Type B pancreatic cell (in vitro differentiated cells): Measurements from ENCODE around the gene KCNT1. TPM values are rescaled to one million over a fixed set of nuclear protein-coding genes. Genes with fewer than 3 reads are reported as not detected.

Source experiments
- DNase-seq: peaks from one replicate; pipeline ENCODE4 v3.0.0; 2021; ENCODE audit warnings: mixed read lengths; ENCODE audit not compliant: unreplicated experiment; ENCODE audit errors: extremely low spot score
- H3K27ac Mint-ChIP-seq: 2 replicates; pipeline ENCODE4 v1.8.0; 2021; ENCODE audit warnings: mild to moderate bottlenecking, mixed read lengths
- H3K27me3 Mint-ChIP-seq: 2 replicates; pipeline ENCODE4 v1.8.0; 2021; ENCODE audit warnings: mixed read lengths
- H3K36me3 Mint-ChIP-seq: 2 replicates; pipeline ENCODE4 v1.8.0; 2021; ENCODE audit warnings: mixed read lengths
- H3K4me1 Mint-ChIP-seq: one replicate; pipeline ENCODE4 v1.8.0; 2021; ENCODE audit warnings: mixed read lengths; ENCODE audit not compliant: unreplicated experiment
- H3K4me3 Mint-ChIP-seq: 2 replicates; pipeline ENCODE4 v1.8.0; 2021; ENCODE audit warnings: mild to moderate bottlenecking, mixed read lengths
- H3K9me3 Mint-ChIP-seq: 2 replicates; pipeline ENCODE4 v1.8.0; 2021; ENCODE audit warnings: mixed read lengths
- CTCF ChIP-seq: fragments of 200-600 bp; sonication (generic); conservative IDR thresholded peaks from 2 replicates; pipeline ENCODE4 v1.5.0; 2021; ENCODE audit warnings: antibody characterized with exemption, mild to moderate bottlenecking
- total RNA-seq: library from RNA; stranded (reverse); gene quantifications from 2 replicates; pipeline ENCODE4 v1.2.1, GENCODE V29; 2021; ENCODE audit warnings: low replicate concordance

KCNT1 gene
- total RNA-seq, 1 donor from 2014 or later = not detected

- Mint-ChIP-seq H3K27me3 (no peaks in the 10 kb centered on the region), H3K9me3 (no peaks in the 10 kb centered on the region), H3K4me3 (no peak overlapping the region), H3K4me1 (no peaks in the 10 kb centered on the region), H3K36me3 (no peaks in the 10 kb centered on the region), H3K27ac (no peak overlapping the region)
- DNase-seq = no peak
- TF ChIP-seq CTCF = no peak
Measured at GRCh38 chr9:135761150-135761844, 59.3 kb downstream of the KCNT1 start.

- H3K27ac Mint-ChIP-seq = no peak overlapping the region
Measured at GRCh38 chr9:135761845-135762168, 59.8 kb downstream of the KCNT1 start.

GRCh38 chr9:135762921-135763320, 60.9 kb downstream of the KCNT1 start:
- Mint-ChIP-seq H3K36me3 (no peaks in the 10 kb centered on the region), H3K27ac (no peak overlapping the region), H3K4me3 (no peak overlapping the region), H3K9me3 (no peaks in the 10 kb centered on the region), H3K4me1 (no peaks in the 10 kb centered on the region), H3K27me3 (no peaks in the 10 kb centered on the region)
- no peak for TF ChIP-seq CTCF
- DNase-seq = no peak

More at GRCh38 chr9:135761845-135762168, 59.8 kb downstream of the KCNT1 start:
- Mint-ChIP-seq H3K36me3 (no peaks in the 10 kb centered on the region), H3K27me3 (no peaks in the 10 kb centered on the region), H3K4me3 (no peak overlapping the region), H3K4me1 (no peaks in the 10 kb centered on the region), H3K9me3 (no peaks in the 10 kb centered on the region)
- DNase-seq = no peak
- TF ChIP-seq CTCF = no peak

GRCh38 chr9:135763716-135764446, 61.9 kb downstream of the KCNT1 start:
- no peak for DNase-seq
- no peak for TF ChIP-seq CTCF
- Mint-ChIP-seq H3K36me3 (no peaks in the 10 kb centered on the region), H3K27me3 (no peaks in the 10 kb centered on the region), H3K4me3 (no peak overlapping the region), H3K9me3 (no peaks in the 10 kb centered on the region), H3K4me1 (no peaks in the 10 kb centered on the region), H3K27ac (no peak overlapping the region)

GRCh38 chr9:135764731-135765130, 62.7 kb downstream of the KCNT1 start:
- TF ChIP-seq CTCF = no peak
- no peaks in the 10 kb centered on the region for H3K27me3 Mint-ChIP-seq
- no peaks in the 10 kb centered on the region for H3K36me3 Mint-ChIP-seq
- no peaks in the 10 kb centered on the region for H3K4me1 Mint-ChIP-seq
- DNase-seq = no peak
- H3K4me3 Mint-ChIP-seq = no peak overlapping the region
- H3K27ac Mint-ChIP-seq = no peak overlapping the region
- no peaks in the 10 kb centered on the region for H3K9me3 Mint-ChIP-seq
